ENCODE data around the gene MCM10.

The MCM10 gene

GRCh38 chr10:13167568-13167967 is 6.2 kb downstream of the MCM10 start:
- no peak for DNase-seq

- peak; percentile 62 for DNase-seq
These were observed 7.4 kb downstream of the MCM10 start for GRCh38 chr10:13168781-13169180.

GRCh38 chr10:13173616-13174015 is 12.3 kb downstream of the MCM10 start:
- no peak for DNase-seq

- DNase-seq, result no peak
These were observed 19.4 kb downstream of the MCM10 start for GRCh38 chr10:13180788-13181187.

GRCh38 chr10:13182424-13182823 is 21.1 kb downstream of the MCM10 start:
- no peak for DNase-seq

- DNase-seq, result no peak
These were observed 22.3 kb downstream of the MCM10 start for GRCh38 chr10:13183625-13184024.

GRCh38 chr10:13184276-13184675 is 22.9 kb downstream of the MCM10 start:
- no peak for DNase-seq

GRCh38 chr10:13184730-13185514 is 23.6 kb downstream of the MCM10 start:
- DNase-seq, result no peak

- no peak for DNase-seq
These were observed 25.8 kb downstream of the MCM10 start for GRCh38 chr10:13187135-13187534.

GRCh38 chr10:13188593-13188992 is 27.2 kb downstream of the MCM10 start:
- no peak for DNase-seq

GRCh38 chr10:13189961-13190360 is 28.6 kb downstream of the MCM10 start:
- DNase-seq, result no peak

GRCh38 chr10:13190816-13191215 is 29.5 kb downstream of the MCM10 start:
- DNase-seq, result no peak

GRCh38 chr10:13191362-13191761 is 30.0 kb downstream of the MCM10 start:
- no peak for DNase-seq

GRCh38 chr10:13193637-13194036 is 32.3 kb downstream of the MCM10 start:
- DNase-seq, result no peak

- DNase-seq, result no peak
These were observed 33.7 kb downstream of the MCM10 start for GRCh38 chr10:13195016-13195415.

- no peak for DNase-seq
These were observed 39.8 kb downstream of the MCM10 start for GRCh38 chr10:13201132-13201531.

- no peak for DNase-seq
These were observed 44.7 kb downstream of the MCM10 start for GRCh38 chr10:13206091-13206490.

GRCh38 chr10:13206546-13207443 is 45.4 kb downstream of the MCM10 start:
- DNase-seq, result peak; percentile 7

GRCh38 chr10:13213163-13213562 is 51.8 kb downstream of the MCM10 start:
- DNase-seq, result no peak

GRCh38 chr10:13218878-13219277 is 57.5 kb downstream of the MCM10 start:
- DNase-seq, result no peak

GRCh38 chr10:13219685-13220670 is 58.6 kb downstream of the MCM10 start:
- DNase-seq, result no peak

- DNase-seq, result no peak
These were observed 60.2 kb downstream of the MCM10 start for GRCh38 chr10:13221572-13221971.

- DNase-seq, result no peak
These were observed 60.8 kb downstream of the MCM10 start for GRCh38 chr10:13222151-13222550.

All from retina (tissue), 1 donor.